IMR-90 (cell line): Measurements from ENCODE around the gene PDZRN3. TPM values are rescaled to one million over a fixed set of nuclear protein-coding genes. Genes with fewer than 3 reads are reported as not detected.

ENCODE experiments used
- ATAC-seq: fragments of 200-7000 bp; cut with Tn5 transposase; 2 replicates; pipeline ENCODE4 v1.9.1; 2020; ENCODE audit warnings: low read depth, mild to moderate bottlenecking, moderate library complexity
- BruUV-seq: library from RNA; stranded (reverse); fragments of 400-500 nt; replicated peaks from 2 replicates; lab custom pipeline; 2021; lab: Mats Ljungman, UMichigan
- CTCF ChIA-PET: fragments of 300-600 bp; formaldehyde crosslinking; extraction: SDS; loops from one replicate; lab custom pipeline; 2021; ENCODE audit warnings: antibody characterized with exemption; lab: Yijun Ruan, JAX
- POLR2A ChIA-PET: fragments of 300-600 bp; sonication (Branson Sonifier 250); formaldehyde crosslinking; loops from one replicate; lab custom pipeline; 2022; ENCODE audit warnings: antibody characterized with exemption; ENCODE audit not compliant: unreplicated experiment; lab: Charles Lee
- DNase-seq: peaks from one replicate; pipeline ENCODE4 v3.0.0; 2013
- H2AFZ ChIP-seq: replicated peaks from 2 replicates; pipeline ENCODE3; 2013; ENCODE audit warnings: low read length, mild to moderate bottlenecking; ENCODE audit not compliant: poor library complexity
- H2AK5ac ChIP-seq: 2 replicates; pipeline ENCODE4 v1.6.1; 2013; ENCODE audit warnings: low read depth, low read length, inconsistent platforms
- H2AK9ac ChIP-seq: replicated peaks from 2 replicates; pipeline ENCODE3; 2013; ENCODE audit warnings: mild to moderate bottlenecking, low read depth, low read length, moderate library complexity; ENCODE audit not compliant: poor library complexity
- H2BK120ac ChIP-seq: 2 replicates; pipeline ENCODE4 v1.6.1; 2013; ENCODE audit warnings: low read depth, low read length, inconsistent platforms
- H2BK15ac ChIP-seq: 3 replicates; pipeline ENCODE4 v1.6.1; 2013; ENCODE audit warnings: low read depth, low read length, inconsistent platforms
- H2BK20ac ChIP-seq: 2 replicates; pipeline ENCODE4 v1.6.1; 2013; ENCODE audit warnings: low read depth, mild to moderate bottlenecking, inconsistent platforms, low read length, moderate library complexity
- H2BK5ac ChIP-seq: 2 replicates; pipeline ENCODE4 v1.6.1; 2013; ENCODE audit warnings: mild to moderate bottlenecking, low read depth, low read length, inconsistent platforms; ENCODE audit not compliant: poor library complexity, severe bottlenecking
- H3K14ac ChIP-seq: replicated peaks from 2 replicates; pipeline ENCODE4 v1.6.1; 2013; ENCODE audit warnings: low read depth, low read length, inconsistent platforms
- H3K18ac ChIP-seq: 2 replicates; pipeline ENCODE4 v1.6.1; 2013; ENCODE audit warnings: low read depth, low read length, control low read depth
- H3K23ac ChIP-seq: 2 replicates; pipeline ENCODE4 v1.6.1; 2013; ENCODE audit warnings: low read depth, low read length, inconsistent platforms
- H3K27ac ChIP-seq: 2 replicates; pipeline ENCODE4 v1.5.1; 2013; ENCODE audit warnings: mild to moderate bottlenecking, control low read depth, low read length; ENCODE audit not compliant: insufficient read depth
- H3K27me3 ChIP-seq: 2 replicates; pipeline ENCODE4 v1.6.1; 2013; ENCODE audit warnings: low read length; ENCODE audit not compliant: control insufficient read depth, insufficient read depth
- H3K36me3 ChIP-seq: 2 replicates; pipeline ENCODE4 v1.6.1; 2013; ENCODE audit warnings: low read length, mixed read lengths; ENCODE audit not compliant: control insufficient read depth, insufficient read depth
- H3K4ac ChIP-seq: 2 replicates; pipeline ENCODE4 v1.6.1; 2013; ENCODE audit warnings: low read depth, low read length, inconsistent platforms
- H3K4me1 ChIP-seq: 2 replicates; pipeline ENCODE4 v1.6.1; 2013; ENCODE audit warnings: low read length, mixed read lengths; ENCODE audit not compliant: control insufficient read depth, insufficient read depth
- H3K4me2 ChIP-seq: 2 replicates; pipeline ENCODE4 v1.6.1; 2013; ENCODE audit warnings: low read depth, mild to moderate bottlenecking, control low read depth, low read length, moderate library complexity
- H3K4me3 ChIP-seq: 2 replicates; pipeline ENCODE4 v1.5.1; 2013; ENCODE audit warnings: low read depth, mild to moderate bottlenecking, control low read depth, low read length, moderate library complexity; ENCODE audit not compliant: insufficient read depth
- H3K56ac ChIP-seq: 2 replicates; pipeline ENCODE4 v1.6.1; 2013; ENCODE audit warnings: low read length, inconsistent platforms; ENCODE audit not compliant: insufficient read depth; ENCODE audit errors: extremely low read depth
- H3K79me1 ChIP-seq, 2 experiments: 2 replicates each; pipeline ENCODE4 v1.6.1; 2013; ENCODE audit warnings: low read length in 2 of 2, inconsistent platforms in 1 of 2, low read depth in 1 of 2
- H3K9ac ChIP-seq: 2 replicates; pipeline ENCODE4 v1.6.1; 2013; ENCODE audit warnings: low read depth, low read length, control low read depth
- H3K9me1 ChIP-seq: 2 replicates; pipeline ENCODE4 v1.6.1; 2013; ENCODE audit warnings: low read length, inconsistent platforms; ENCODE audit not compliant: insufficient read depth
- H3K9me3 ChIP-seq: 2 replicates; pipeline ENCODE4 v1.6.1; 2013; ENCODE audit warnings: low read length; ENCODE audit not compliant: control insufficient read depth, insufficient read depth
- H4K20me1 ChIP-seq: 2 replicates; pipeline ENCODE4 v1.6.1; 2013; ENCODE audit warnings: low read length, inconsistent platforms; ENCODE audit not compliant: insufficient read depth
- H4K5ac ChIP-seq: 2 replicates; pipeline ENCODE4 v1.6.1; 2013; ENCODE audit warnings: mild to moderate bottlenecking, low read depth, low read length, control low read depth
- H4K8ac ChIP-seq, 2 experiments: 2 replicates each; pipeline ENCODE4 v1.6.1; 2013; ENCODE audit warnings: low read depth in 2 of 2, low read length in 2 of 2, control low read depth in 1 of 2, inconsistent platforms in 1 of 2
- H4K91ac ChIP-seq: 2 replicates; pipeline ENCODE4 v1.6.1; 2013; ENCODE audit warnings: low read depth, low read length, inconsistent platforms; ENCODE audit not compliant: insufficient read depth
- BHLHE40 ChIP-seq: fragments of 150-350 bp; IDR thresholded peaks from 2 replicates; pipeline ENCODE4 v1.6.1; 2016; ENCODE audit warnings: mild to moderate bottlenecking, low read depth, low read length
- CEBPB ChIP-seq: IDR thresholded peaks from 2 replicates; pipeline ENCODE4 v1.6.1; 2012; ENCODE audit warnings: low read depth, low read length, improper control_type of control experiment
- CHD1 ChIP-seq: IDR thresholded peaks from 2 replicates; pipeline ENCODE4 v1.6.1; 2012; ENCODE audit warnings: low read depth, low read length, improper control_type of control experiment
- FOS ChIP-seq: fragments of 150-350 bp; IDR thresholded peaks from 2 replicates; pipeline ENCODE4 v1.6.1; 2016; ENCODE audit warnings: low read depth, low read length
- MAFK ChIP-seq: IDR thresholded peaks from 2 replicates; pipeline ENCODE4 v1.6.1; 2012; ENCODE audit warnings: low read depth, low read length, improper control_type of control experiment
- MAZ ChIP-seq: IDR thresholded peaks from 2 replicates; pipeline ENCODE4 v1.6.1; 2012; ENCODE audit warnings: low read depth, mild to moderate bottlenecking, low read length, improper control_type of control experiment, moderate library complexity, borderline replicate concordance
- MXI1 ChIP-seq: IDR thresholded peaks from 2 replicates; pipeline ENCODE4 v1.6.1; 2012; ENCODE audit warnings: low read depth, mild to moderate bottlenecking, low read length, moderate library complexity, borderline replicate concordance
- NFE2L2 ChIP-seq: fragments of 150-350 bp; IDR thresholded peaks from 2 replicates; pipeline ENCODE4 v1.6.1; 2016; ENCODE audit warnings: low read depth, mild to moderate bottlenecking, low read length
- POLR2A ChIP-seq: IDR thresholded peaks from 2 replicates; pipeline ENCODE4 v1.6.1; 2012; ENCODE audit warnings: mild to moderate bottlenecking, low read depth, low read length
- RAD21 ChIP-seq: IDR thresholded peaks from 2 replicates; pipeline ENCODE4 v1.6.1; 2012; ENCODE audit warnings: low read length, improper control_type of control experiment
- RCOR1 ChIP-seq: IDR thresholded peaks from 2 replicates; pipeline ENCODE4 v1.6.1; 2012; ENCODE audit warnings: mild to moderate bottlenecking, low read length, improper control_type of control experiment; ENCODE audit not compliant: insufficient replicate concordance
- RFX5 ChIP-seq: IDR thresholded peaks from 2 replicates; pipeline ENCODE4 v1.8.0; 2012; ENCODE audit warnings: low read depth, mild to moderate bottlenecking, low read length, moderate library complexity
- SMC3 ChIP-seq: fragments of 150-350 bp; IDR thresholded peaks from 2 replicates; pipeline ENCODE4 v1.6.1; 2016; ENCODE audit warnings: low read depth, mild to moderate bottlenecking, antibody characterized with exemption, low read length, moderate library complexity
- WGBS, 2 experiments: methylation state at CpG; one replicate each; pipeline versions ENCODE4 v1.1.5 to v1.1.7; 2013; ENCODE audit warnings: missing lambda C conversion rate in 2 of 2; ENCODE audit not compliant: insufficient read length in 1 of 2; ENCODE audit errors: extremely low coverage in 2 of 2; 5-methylcytosine and 5-hydroxymethylcytosine counted together
- dilution Hi-C: fragments of 300-500 bp; cut with HindIII; formaldehyde crosslinking; loops from one replicate; pipeline ENCODE4 v1.14.3; 2018; ENCODE audit warnings: low sequenced_read_pairs; ENCODE audit not compliant: unreplicated experiment
- in situ Hi-C: fragments of 300-500 bp; cut with MboI; formaldehyde crosslinking; loops from 3 replicates; pipeline ENCODE4 v1.14.3; 2019; ENCODE audit warnings: low sequenced_read_pairs, inconsistent platforms, mixed read lengths
- intact Hi-C: fragments of 100-400 bp; cut with micrococcal nuclease; formaldehyde crosslinking; loops from 2 replicates; pipeline ENCODE4 v1.10.0; 2022
- polyA plus RNA-seq, 3 experiments: library from polyadenylated mRNA; depleted of rRNA; stranded (reverse); fragments of >200 nt; gene quantifications; 2 replicates each; pipeline ENCODE4 v1.2.3, GENCODE V29; 2012; ENCODE audit warnings: low replicate concordance in 1 of 3
- total RNA-seq: library from RNA; depleted of rRNA; stranded (reverse); fragments of >200 nt; gene quantifications from 2 replicates; pipeline ENCODE4 v1.2.3, GENCODE V29; 2012
- TF ChIP-seq, protein P1 (sequence below): fragments of 150-350 bp; IDR thresholded peaks from 2 replicates; pipeline ENCODE4 v1.6.1; 2016; ENCODE audit warnings: low read depth, mild to moderate bottlenecking, low read length, moderate library complexity, borderline replicate concordance
- TF ChIP-seq, protein P2 (sequence below): fragments of 150-350 bp; IDR thresholded peaks from 2 replicates; pipeline ENCODE4 v1.6.1; 2017; ENCODE audit warnings: mild to moderate bottlenecking, antibody characterized with exemption, low read length, low read depth
- TF ChIP-seq, protein P3 (sequence below): conservative IDR thresholded peaks from 2 replicates; pipeline ENCODE4 v1.5.1; 2012; ENCODE audit warnings: mild to moderate bottlenecking, low read depth, low read length, improper control_type of control experiment

The PDZRN3 gene
- total and polyA plus RNA-seq, 2 of the 4 experiments (the other 2 are of a cell fraction), result 9.4 to 17.0 TPM

DNA sequence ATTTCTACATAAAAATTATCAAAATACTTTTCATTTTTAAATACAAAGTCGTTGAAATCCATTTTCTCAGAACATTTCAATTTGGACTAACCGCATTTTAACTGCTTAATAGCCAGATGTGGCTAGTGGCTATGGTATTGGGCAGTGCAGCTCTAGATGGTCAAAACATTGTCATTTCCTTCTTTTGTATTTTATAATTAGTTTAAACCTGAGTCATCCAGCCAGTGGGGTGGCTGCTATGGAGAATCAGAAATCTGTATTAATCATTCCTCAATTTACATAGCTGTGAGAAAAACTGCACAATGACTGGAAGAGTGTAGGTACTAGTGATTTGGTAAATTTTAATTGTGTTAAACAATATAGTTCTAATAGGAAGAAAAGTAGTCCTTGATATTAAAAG is 245.3 kb downstream of the PDZRN3 start:
- intact Hi-C loops (no loop called here), in situ Hi-C loops (no loop called here), dilution Hi-C loops (no loop called here)
- ATAC-seq (no peak), DNase-seq (no peak)
- TF ChIP-seq, protein P1, sequence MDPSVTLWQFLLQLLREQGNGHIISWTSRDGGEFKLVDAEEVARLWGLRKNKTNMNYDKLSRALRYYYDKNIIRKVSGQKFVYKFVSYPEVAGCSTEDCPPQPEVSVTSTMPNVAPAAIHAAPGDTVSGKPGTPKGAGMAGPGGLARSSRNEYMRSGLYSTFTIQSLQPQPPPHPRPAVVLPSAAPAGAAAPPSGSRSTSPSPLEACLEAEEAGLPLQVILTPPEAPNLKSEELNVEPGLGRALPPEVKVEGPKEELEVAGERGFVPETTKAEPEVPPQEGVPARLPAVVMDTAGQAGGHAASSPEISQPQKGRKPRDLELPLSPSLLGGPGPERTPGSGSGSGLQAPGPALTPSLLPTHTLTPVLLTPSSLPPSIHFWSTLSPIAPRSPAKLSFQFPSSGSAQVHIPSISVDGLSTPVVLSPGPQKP, result no peak
- TF ChIP-seq MAZ (no peak), RFX5 (no peak), CHD1 (no peak), RAD21 (no peak), MAFK (no peak), SMC3 (no peak), MXI1 (no peak), BHLHE40 (no peak), NFE2L2 (no peak), POLR2A (no peak), CEBPB (no peak), RCOR1 (no peak), FOS (no peak)
- TF ChIP-seq, protein P2, sequence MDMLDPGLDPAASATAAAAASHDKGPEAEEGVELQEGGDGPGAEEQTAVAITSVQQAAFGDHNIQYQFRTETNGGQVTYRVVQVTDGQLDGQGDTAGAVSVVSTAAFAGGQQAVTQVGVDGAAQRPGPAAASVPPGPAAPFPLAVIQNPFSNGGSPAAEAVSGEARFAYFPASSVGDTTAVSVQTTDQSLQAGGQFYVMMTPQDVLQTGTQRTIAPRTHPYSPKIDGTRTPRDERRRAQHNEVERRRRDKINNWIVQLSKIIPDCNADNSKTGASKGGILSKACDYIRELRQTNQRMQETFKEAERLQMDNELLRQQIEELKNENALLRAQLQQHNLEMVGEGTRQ, result no peak
- TF ChIP-seq, protein P3, sequence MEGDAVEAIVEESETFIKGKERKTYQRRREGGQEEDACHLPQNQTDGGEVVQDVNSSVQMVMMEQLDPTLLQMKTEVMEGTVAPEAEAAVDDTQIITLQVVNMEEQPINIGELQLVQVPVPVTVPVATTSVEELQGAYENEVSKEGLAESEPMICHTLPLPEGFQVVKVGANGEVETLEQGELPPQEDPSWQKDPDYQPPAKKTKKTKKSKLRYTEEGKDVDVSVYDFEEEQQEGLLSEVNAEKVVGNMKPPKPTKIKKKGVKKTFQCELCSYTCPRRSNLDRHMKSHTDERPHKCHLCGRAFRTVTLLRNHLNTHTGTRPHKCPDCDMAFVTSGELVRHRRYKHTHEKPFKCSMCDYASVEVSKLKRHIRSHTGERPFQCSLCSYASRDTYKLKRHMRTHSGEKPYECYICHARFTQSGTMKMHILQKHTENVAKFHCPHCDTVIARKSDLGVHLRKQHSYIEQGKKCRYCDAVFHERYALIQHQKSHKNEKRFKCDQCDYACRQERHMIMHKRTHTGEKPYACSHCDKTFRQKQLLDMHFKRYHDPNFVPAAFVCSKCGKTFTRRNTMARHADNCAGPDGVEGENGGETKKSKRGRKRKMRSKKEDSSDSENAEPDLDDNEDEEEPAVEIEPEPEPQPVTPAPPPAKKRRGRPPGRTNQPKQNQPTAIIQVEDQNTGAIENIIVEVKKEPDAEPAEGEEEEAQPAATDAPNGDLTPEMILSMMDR, result no peak
- H3K36me3 ChIP-seq, result peaks cover 16% of the 10 kb centered on the region
- H2BK20ac ChIP-seq, result no peak overlapping the region
- no TSS peak for BruUV-seq
- no peak overlapping the region for H4K91ac ChIP-seq
- no peak overlapping the region for H3K4me2 ChIP-seq
- H2AK5ac ChIP-seq, result no peak overlapping the region
- H4K5ac ChIP-seq, result no peak overlapping the region
- no peak overlapping the region for H3K4me3 ChIP-seq
- H2BK15ac ChIP-seq, result no peak overlapping the region
- H4K20me1 ChIP-seq, result no peaks in the 10 kb centered on the region
- H2BK5ac ChIP-seq, result no peak overlapping the region
- no peaks in the 10 kb centered on the region for H3K9me1 ChIP-seq
- H3K4me1 ChIP-seq, result no peaks in the 10 kb centered on the region
- H3K27me3 ChIP-seq, result no peaks in the 10 kb centered on the region; the same call in 1 of the 2 replicates
- POLR2A ChIA-PET, result no interaction called here
- CTCF ChIA-PET, result no interaction called here
- H2BK120ac ChIP-seq, result no peak overlapping the region
- H3K18ac ChIP-seq, result no peak overlapping the region
- H2AK9ac ChIP-seq, result no peak overlapping the region
- no peak overlapping the region for H3K14ac ChIP-seq
- no peak overlapping the region for H3K9ac ChIP-seq
- no CpG with 5 or more reads among the region's 2 CpGs for WGBS, 2 experiments
- no peaks in the 10 kb centered on the region for H3K9me3 ChIP-seq
- no peak overlapping the region for H4K8ac ChIP-seq
- no peak overlapping the region for H3K27ac ChIP-seq
- H2AFZ ChIP-seq, result no peak overlapping the region
- H3K79me1 ChIP-seq, result no peaks in the 10 kb centered on the region
- H3K4ac ChIP-seq, result no peak overlapping the region
- H3K23ac ChIP-seq, result no peak overlapping the region
- no peak overlapping the region for H3K56ac ChIP-seq
